Fibroblast of skin of abdomen (primary cell): Measurements from ENCODE around the gene FN1.
"Not testable (repeated sequence)": the region's sequence is repeated elsewhere in the genome, so short reads cannot be mapped to it uniquely, and the experiment has no call there.

Experiments
- DNase-seq: peaks from one replicate; pipeline ENCODE4 v3.0.0-alpha.2; 2013

FN1 gene

DNA sequence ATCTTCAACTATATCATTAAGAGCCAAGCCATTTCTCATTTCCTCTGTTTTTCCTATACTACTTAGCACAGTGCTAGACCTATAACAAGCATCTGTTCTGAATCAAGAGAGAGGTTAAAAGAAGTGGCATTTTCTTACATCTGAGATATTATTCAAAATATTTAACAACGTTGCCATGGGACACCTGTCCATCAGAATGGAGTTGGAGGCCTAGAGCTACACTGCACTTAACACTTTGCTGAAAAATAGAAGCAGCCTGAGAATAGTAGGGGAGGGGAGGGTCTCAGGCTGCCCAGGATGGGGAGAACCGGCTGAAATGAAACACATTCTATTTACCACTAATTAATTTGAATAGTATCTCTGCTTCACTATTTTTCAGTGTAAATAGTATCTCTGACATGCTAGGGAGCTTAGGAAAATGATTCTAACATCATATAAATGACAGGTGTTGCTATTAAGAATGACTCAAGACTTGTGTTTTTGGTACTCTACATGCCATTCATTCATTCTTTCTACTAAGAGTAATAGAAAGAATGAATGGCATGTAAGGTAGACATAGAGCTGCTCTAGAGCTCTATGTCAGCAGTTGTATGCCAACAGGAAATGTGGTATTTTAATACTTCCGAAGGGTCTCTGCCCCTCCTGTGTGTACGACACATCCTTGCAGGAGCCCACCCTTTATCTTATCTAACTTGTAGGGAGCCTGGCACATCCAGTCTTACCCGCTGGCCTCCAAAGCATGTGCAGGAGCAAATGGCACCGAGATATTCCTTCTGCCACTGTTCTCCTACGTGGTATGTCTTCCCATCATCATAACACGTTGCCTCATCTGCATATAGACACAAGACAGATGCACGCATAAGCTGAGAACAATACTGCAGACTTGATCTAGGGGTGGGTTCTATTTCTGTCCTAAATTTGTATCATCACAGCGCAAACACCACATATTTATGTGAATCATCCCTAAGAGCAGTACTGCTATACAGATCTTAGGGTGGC, 71.4 kb downstream of the FN1 start:
- no peak for DNase-seq

DNA sequence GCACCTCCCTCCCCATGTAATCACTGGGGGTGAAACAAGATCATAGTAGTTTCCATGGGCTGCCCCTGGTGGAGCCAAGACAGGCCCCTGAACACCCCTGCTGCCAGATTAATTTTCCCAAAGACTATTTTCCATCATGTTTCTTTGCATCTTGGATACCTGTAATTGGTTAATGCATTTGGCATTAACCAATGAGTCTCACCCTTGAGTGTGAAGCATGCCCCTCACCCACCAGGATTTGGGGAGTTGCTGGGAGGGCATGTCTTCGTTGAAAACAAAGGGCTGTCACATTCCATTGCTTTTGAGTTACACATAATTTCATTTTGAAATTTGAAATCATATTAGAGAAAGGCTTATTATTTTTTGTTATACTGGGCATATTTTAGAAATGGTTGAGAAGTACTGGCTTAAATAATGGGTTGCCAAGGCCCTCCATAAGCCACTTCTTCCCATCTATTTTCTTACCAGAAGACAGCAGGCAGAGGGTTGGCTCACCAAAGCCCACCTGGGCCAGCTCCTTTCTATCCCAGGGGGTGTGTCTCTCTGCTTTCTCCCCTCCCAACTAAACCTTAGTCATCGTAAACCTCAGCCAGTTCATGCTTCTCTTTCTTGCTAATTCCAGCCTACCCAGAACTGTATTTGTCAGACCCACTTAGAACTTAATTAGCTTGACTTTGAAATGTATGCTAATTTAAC, 72.3 kb downstream of the FN1 start:
- no peak for DNase-seq

DNA sequence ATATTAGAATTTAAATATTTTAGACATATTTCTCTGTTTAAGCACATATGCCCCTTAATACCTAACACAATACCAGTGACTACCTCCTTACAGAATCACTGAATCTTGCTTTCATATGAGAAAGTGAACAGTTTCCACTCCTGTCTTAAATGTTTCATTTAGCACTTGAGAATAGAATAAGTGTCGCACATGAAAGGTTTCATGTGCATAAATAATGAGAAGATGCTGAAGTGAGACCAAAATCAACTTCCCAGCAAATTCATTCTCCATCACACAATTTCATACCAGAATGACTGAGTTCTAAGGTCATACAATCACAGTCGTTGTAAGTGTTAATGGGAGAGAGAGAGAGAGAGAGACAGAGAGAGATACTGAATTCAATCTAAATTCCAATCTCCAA, 72.8 kb downstream of the FN1 start:
- no peak for DNase-seq

DNA sequence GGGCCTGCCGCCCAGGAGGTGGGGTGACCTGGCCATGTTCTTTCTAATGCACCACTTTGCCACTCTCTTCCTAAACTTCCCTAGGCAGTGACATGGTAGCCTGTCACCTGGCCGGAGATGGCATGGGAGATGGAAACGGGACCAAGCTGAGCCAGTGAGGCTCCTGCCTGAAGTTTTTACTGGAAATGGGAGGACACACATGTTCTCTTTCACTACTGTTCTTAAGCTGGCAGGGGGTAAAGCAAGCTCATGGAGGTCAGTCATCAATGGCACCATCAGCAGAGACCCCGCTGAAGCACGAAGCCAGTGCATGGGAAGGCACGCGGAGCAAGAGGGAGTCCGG, 73.3 kb downstream of the FN1 start:
- DNase-seq: no peak

DNA sequence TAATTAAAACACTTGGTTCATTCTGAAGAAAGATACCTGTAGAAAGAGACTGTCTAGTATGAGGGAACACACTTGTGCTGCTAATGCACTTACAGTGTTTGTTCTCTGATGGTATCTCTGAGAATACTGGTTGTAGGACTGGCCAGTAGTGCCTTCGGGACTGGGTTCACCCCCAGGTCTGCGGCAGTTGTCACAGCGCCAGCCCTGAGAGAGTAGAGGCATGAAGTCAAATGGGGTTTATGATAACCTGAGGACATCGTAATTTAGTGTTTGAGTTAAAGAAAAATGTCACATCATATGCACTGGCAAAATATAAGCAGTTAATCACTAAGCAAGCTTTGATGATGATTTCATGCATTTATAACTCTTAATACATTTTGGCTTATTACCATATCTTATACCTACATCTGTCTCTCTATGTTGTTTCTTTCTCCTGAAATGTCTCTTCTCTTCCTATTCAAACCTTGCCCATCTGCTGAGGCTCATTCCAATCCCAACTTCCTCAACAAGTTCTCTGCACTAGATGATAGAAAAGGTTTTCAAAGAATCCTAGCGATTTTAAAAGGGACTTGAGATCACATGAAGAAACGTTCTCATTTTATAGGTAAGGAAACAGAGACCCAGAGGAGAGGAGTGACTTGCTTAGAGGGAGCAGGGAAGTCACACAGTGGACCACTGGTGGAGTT, 73.8 kb downstream of the FN1 start:
- DNase-seq: no peak

DNA sequence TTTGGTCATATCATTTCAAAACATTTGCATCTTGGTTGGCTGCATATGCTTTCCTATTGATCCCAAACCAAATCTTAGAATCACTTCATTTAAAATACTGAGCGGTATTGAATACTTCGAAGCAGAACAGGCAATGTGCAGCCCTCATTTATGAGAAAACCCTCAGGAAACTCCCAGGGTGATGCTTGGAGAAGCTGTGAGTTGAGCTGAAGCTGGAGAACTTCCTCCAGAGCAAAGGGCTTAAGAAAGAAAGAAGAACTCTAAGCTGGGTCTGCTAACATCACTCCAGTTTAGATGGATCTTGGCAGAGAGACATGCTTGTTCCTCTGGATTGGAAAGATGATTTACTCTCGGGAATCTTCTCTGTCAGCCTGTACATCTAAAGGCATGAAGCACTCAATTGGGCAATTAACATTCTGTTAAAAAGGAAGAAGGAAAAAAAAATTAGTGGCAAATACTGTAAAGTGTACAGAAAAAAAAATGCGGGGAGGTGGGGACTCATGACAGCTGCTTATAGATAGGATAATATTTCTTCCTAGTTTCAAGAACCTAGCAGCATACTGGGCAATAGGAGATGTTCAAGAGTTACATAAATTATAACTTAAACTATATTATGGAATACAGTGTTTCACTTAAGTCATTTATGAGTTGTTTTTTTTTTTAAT, 74.5 kb downstream of the FN1 start:
- no peak for DNase-seq

DNA sequence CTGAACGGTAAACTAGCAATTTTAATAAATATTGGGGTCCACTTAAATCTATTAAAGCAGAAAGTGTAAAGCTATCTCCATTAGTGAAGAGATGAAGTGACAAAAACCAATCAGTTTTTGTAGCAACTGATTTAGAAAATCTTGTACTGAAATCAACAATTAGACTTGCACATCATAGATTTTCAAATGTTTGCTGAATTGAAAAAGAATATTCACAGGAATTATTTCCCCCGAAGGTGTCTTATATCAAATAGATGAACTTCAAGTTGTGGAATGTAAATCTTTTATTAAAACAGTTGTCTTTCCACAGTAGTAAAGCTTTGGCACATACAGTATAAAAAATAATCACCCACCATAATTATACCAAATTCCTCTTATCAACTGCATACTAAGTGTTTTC, 75.3 kb downstream of the FN1 start:
- DNase-seq: no peak

DNA sequence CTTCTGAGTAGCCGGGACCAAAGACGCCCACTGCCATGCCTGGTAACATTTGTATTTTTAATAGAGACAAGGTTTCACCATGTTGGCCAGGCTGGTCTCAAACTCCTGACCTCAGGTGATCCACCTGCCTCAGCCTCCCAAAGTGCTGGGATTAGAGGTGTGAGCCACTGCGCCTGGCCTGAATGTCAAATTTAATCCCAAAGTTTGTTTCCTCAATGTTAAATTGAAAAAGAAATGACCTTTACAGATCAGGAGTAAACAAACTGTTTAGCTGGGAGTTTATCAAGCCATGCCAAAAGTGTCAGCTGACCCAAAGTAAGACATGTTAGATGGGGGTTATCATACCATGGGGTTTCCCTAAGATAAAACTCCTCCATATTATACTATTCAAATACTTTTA, 75.8 kb downstream of the FN1 start:
- DNase-seq: not testable (repeated sequence)

DNA sequence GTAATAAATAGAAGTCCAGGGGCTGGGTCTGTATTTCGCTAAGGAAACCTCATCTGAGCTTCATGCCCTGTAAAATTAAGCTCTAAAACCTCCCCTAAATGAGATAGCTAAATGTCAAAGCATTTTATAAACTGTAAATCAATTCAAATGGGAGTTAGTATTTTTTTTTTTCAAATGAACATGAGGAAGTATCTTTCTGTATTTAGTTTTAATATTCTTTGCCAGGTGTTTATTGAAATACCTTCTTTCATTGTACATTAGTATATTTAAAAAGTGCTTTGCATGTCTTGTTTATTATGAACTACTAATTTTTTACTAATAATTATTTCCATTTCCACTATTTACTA, 76.3 kb downstream of the FN1 start:
- no peak for DNase-seq

DNA sequence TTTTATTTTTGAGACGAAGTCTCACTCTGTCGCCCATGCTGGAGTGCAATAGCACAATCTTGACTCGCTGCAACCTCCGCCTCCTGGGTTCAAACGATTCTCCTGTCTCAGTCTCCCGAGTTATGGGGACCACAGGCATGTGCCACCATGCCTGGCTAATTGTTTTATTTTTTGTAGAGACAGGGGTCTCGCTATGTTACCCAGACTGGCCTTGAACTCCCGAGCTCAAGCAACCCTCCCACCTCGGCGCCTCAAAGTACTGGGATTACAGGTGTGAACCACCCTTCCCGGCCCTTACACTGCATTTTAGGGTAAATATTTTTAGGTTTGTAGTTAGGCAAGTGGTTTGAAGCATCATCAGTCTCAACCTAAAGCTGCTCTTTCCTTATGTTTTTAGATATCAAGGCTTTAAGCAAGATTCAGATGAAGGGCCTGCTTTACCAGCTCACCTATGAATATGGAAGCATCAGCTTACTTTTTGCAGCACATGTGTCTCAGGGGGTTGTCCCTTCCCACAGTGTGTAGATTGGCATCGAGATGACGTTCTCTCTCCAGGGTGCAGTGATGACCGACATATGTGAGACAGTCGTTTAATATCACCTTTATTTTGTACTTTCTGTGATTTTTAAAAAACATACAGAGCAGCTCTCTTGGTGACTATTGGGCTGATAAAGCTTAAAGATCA, 76.8 kb downstream of the FN1 start:
- peak; percentile 39 for DNase-seq

DNA sequence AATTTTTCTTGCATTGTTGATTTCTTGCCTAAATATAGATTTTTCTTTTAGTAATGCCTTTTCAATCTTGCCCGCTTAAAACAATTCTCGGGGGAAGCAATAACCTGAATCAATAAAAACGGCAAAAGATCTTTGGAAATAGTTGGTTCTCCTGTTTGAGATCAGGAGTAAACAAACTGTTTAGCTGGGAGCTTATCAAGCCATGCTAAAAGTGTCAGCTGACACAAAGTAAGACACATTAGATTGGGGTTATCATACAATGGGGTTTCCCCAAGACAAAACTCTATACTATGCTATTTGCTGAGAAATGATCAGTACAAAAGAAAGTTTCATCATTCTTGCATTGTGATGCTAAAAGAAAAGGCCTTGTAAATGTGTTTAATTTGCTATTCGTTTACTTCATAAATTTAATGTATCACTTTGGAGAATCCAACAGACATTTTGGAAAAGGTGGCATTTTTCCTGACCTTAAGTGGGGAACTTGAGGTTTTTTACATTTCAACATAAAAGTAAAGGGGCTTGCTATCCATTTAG, 77.5 kb downstream of the FN1 start:
- DNase-seq: no peak

DNA sequence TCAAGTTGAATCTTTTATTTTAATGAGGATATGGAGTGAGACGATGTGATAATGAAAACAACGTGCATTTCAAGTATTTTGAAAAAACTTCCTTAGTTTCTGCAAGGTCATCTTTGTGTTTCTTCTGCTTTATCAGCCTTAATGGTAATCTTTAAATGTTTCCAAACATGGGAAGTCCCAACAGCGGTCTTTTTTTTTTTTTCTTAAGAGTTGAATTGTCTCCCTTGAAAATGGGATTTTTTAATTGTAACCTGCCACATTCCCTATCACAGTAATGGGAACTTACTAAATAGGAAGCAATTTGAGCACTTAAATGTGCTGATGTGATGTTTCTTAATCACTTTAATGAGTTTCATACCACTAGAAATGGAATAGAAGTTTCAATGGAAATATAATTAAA, 78.2 kb downstream of the FN1 start:
- DNase-seq: no peak

DNA sequence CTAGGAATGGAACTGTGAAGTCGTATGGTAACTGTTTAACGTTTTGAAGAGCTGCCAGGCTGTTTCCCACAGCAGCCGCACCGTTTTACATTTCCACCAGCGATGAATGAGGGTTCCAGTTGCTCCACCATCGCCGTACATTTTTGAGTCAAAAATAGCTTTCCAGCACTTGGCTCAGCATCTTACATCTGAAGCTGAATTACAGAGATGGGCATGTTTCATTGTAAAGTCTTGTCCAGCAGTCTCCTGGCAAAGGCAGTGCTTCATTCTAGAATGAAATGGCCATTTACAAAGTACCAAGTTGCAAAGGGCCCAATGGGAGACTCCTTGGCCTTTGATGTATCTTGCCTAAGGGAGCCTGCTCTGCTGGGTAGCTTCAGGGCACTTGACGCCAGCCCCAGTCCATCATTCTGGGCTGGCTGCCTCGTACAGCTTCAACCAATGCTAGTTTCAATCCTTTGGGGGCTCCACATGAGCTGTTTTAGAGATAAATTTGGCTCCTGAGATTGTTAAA, 78.9 kb downstream of the FN1 start:
- DNase-seq: peak; percentile 73

DNA sequence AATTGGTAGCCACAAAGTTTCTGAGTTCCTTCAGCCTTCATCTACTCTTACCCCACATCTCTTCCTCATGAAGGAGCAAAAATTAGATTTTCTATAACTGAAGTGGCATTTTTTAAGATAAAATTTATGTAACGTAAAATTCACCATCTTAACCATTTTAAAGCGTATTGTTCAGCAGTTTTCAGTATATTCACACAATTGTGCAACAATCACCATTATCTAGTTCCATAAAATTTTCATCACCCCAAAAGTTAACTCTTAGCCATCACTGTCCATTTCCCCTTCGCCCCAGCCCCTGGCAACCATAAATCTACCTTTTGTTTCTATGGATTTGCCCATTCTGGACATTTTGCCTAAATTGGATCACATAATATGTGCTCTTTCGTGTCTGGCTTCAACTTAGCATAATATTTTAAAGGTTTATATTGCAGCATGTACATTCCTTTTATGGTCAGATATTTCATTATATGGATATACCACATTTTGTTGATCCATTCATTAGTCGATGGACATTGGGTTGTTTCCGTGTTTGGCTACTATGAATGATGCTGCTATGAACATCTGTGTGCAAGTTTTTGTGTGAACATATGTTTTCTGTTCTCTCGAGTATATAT, 79.4 kb downstream of the FN1 start:
- no peak for DNase-seq

DNA sequence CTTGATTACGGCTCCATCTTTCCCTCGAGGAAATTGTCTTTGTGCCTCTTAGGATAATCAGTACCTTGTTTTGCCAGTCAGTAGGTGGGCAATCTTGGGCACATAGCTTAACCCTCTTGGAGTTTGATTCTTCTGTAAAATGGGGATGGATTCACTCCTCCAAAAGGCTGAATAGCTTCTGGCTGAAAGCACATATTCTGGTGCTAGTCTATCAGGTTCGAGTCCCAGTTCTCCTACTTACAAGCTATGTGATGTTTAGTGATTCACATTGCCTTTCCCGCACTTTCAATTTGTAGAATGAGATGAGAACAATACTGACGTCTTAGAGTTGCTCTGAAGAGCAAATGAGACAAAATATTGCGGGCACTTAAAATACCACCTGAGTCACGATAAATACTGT, 80.1 kb downstream of the FN1 start:
- DNase-seq: no peak

DNA sequence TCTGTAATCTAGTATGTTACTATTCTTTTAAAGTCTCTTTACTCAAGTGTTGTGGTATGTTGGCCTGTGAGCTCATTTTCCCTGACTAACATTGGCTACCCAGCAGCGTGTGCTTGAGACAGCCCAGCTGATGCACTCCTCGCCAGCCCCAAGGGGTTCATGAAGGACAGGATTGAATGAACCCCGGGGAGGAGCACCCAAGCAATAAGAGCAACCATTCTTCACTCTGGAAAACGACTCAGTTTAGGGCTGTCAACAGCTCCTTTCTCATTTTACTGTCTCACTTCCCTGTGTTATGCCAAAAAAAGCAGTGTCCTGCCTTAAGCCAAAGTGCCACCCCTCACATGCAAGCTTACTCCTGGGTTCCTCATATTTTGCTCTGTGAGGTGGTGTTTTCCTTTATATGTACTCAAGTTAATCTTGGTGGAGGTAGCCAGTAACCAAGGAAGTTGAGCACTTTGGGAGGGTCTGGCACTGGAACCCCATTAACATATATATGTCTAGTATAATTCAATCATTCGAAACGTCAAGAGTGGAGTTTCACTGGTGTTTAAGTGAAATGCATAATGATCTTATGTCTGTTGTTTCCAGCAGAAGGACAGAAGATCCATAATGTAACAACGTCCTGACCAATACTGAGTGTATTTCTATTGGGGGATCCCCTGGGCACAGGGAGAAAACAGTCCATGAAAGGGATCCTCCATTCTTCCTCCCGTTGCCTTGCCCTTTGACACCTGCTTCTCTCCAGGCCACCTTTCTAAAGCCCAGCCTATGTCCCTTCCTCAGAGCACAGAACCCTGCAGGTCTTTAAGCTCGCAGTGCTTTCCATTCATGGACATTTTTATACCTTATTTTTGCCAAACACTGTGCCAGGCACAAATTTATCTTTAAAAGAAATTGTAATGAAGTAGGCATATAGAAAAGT, 80.8 kb downstream of the FN1 start:
- DNase-seq: peak; percentile 45

DNA sequence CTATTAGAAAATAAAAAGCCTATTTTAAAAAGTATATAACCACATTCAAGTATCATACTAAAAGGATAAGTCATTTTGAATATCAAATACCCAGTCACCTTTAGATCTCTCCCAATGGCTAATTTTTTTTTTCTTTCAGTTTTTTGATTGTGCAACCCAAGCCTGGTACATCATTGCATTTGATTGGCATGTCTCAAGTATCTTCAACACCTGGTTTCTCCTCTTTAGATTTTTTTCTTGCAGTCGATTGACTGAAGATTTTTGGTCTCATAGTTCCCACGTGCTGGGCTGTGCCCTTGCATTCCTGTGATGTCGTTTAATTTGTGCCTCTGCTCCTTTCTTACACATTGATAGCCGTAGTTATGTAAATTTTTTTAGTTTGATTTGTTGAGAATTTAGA, 83.3 kb downstream of the FN1 start:
- no peak for DNase-seq

DNA sequence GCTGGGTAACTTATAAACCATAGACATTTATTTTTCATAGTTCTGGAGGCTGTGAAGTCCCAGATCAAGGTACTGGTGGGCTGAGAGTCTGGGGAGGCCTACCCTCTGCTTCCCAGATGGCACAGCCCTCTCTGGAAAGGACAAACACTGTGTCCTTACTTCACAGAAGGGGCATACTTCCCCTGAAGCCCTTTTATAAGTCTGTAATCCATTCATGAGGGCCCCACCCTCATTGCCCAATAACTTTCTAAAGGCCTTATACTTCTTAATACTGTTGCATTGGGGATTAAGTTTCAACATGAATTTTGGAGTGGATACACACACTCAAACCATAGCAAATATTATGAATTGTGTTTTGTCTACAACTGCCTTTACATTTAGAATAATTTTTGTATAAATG, 88.0 kb downstream of the FN1 start:
- no peak for DNase-seq

DNA sequence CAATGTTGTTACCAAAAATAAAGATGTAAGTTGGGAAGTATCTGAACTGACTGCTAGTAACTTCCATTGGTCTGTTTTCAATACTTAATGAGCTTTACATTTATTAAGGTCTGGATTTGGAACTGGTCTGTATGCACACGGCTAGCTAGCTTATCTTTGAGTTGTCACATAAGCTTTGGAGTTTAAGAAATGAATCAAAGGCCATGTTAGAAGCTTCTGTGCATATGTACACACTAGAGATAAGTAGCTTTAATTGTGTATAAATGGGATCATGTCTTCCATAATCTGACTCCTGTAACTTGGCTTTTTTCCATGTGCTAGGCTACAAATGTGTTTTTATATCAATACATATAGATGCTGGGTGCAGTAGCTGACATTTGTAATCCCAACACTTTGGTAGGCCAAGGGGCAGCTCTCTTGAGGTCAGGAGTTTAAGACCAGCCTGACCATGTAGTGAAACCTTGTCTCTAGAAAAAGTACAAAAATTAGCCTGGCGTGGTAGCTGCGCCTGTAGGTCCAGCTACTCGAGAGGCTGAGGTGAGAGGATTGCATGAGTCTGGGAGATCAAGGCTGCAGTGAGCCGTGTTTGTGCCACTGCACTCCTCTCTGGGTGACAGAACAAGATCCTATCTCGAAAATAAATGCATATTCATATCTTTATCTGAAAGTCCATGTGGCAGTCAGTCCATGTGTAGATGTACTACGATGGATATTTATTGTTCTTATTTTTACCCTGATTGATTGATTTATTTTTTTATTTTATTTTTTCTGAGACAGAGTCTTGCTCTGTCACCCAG, 96.8 kb downstream of the FN1 start:
- no peak for DNase-seq
